DND-41 (cell line): Measurements from ENCODE around the gene MYO1C.

Source experiments
- ATAC-seq: fragments of 200-7000 bp; cut with Tn5 transposase; 3 replicates; pipeline ENCODE4 v1.9.1; 2021; ENCODE audit warnings: low read depth; ENCODE audit not compliant: insufficient read depth
- DNase-seq: peaks from one replicate; pipeline ENCODE4 v3.0.0-alpha.2; 2020
- H2AFZ ChIP-seq: 2 replicates; pipeline ENCODE4 v1.6.0; 2012; ENCODE audit warnings: low read depth, low read length
- H3K27ac ChIP-seq: 2 replicates; pipeline ENCODE4 v1.5.1; 2012; ENCODE audit warnings: low read length, inconsistent platforms
- H3K27me3 ChIP-seq: fragments of 200-600 bp; sonication (generic); 2 replicates; pipeline ENCODE4 v1.6.0; 2012; ENCODE audit warnings: low read length, mild to moderate bottlenecking, inconsistent platforms; ENCODE audit not compliant: insufficient read depth, poor library complexity
- H3K36me3 ChIP-seq: 2 replicates; pipeline ENCODE4 v1.5.1; 2012; ENCODE audit warnings: low read length, inconsistent platforms; ENCODE audit not compliant: insufficient read depth
- H3K4me1 ChIP-seq: 2 replicates; pipeline ENCODE4 v1.5.1; 2012; ENCODE audit warnings: mild to moderate bottlenecking, low read length; ENCODE audit not compliant: insufficient read depth
- H3K4me2 ChIP-seq: 2 replicates; pipeline ENCODE4 v1.6.0; 2012; ENCODE audit warnings: mild to moderate bottlenecking, moderate library complexity, low read length, inconsistent platforms; ENCODE audit not compliant: insufficient read depth
- H3K4me3 ChIP-seq, 2 experiments: fragments of 200-600 bp in 1 of 2; shearing (Covaris generic) in 1 of 2; 2 replicates each; pipeline ENCODE4 v1.5.1; 2012 to 2016; ENCODE audit warnings: inconsistent platforms in 2 of 2, low read length in 2 of 2, mild to moderate bottlenecking in 2 of 2, low read depth in 1 of 2, moderate library complexity in 1 of 2
- H3K79me2 ChIP-seq: 2 replicates; pipeline ENCODE4 v1.6.0; 2012; ENCODE audit warnings: low read length, inconsistent platforms; ENCODE audit not compliant: insufficient read depth
- H3K9ac ChIP-seq: 2 replicates; pipeline ENCODE4 v1.6.0; 2012; ENCODE audit warnings: low read depth, mild to moderate bottlenecking, inconsistent platforms, low read length, moderate library complexity
- H3K9me3 ChIP-seq: 2 replicates; pipeline ENCODE4 v1.5.1; 2012; ENCODE audit warnings: low read length, moderate library complexity, mild to moderate bottlenecking, inconsistent platforms; ENCODE audit not compliant: insufficient read depth, severe bottlenecking
- H4K20me1 ChIP-seq: 2 replicates; pipeline ENCODE4 v1.6.0; 2012; ENCODE audit warnings: low read length; ENCODE audit not compliant: insufficient read depth
- CTCF ChIP-seq: IDR thresholded peaks from 2 replicates; pipeline ENCODE4 v1.5.1; 2012; ENCODE audit warnings: borderline replicate concordance, low read length, moderate library complexity, mild to moderate bottlenecking; ENCODE audit not compliant: poor library complexity, severe bottlenecking; ENCODE audit errors: extremely low read depth
- EZH2 ChIP-seq: IDR thresholded peaks from 3 replicates; pipeline ENCODE4 v1.6.1; 2012; ENCODE audit warnings: borderline replicate concordance, low read depth, mild to moderate bottlenecking, moderate library complexity, low read length, inconsistent platforms; ENCODE audit not compliant: severe bottlenecking

The MYO1C gene

GRCh38 chr17:1488826-1489270 is 3.6 kb downstream of the MYO1C start:
- H3K9ac ChIP-seq: peak overlapping the region; percentile 40; the same call in 1 of the 2 replicates
- no peak for ATAC-seq
- H4K20me1 ChIP-seq: peaks cover 21% of the 10 kb centered on the region
- no peak for TF ChIP-seq CTCF
- no peak for TF ChIP-seq EZH2
- H3K9me3 ChIP-seq: no peaks in the 10 kb centered on the region
- H3K27me3 ChIP-seq: peaks cover 12% of the 10 kb centered on the region
- no peaks in the 10 kb centered on the region for H3K79me2 ChIP-seq
- H3K4me2 ChIP-seq: peak overlapping the region; percentile 85
- 0 out of 2 replicates have a peak overlapping the region, but pooled peaks have one; percentile 34 for H3K27ac ChIP-seq
- peak overlapping the region in 1 of 2 experiments; percentile 54; a peak in 2 of 4 replicates for H3K4me3 ChIP-seq
- DNase-seq: no peak
- H2AFZ ChIP-seq: no peak overlapping the region
- H3K36me3 ChIP-seq: no peaks in the 10 kb centered on the region
- H3K4me1 ChIP-seq: peaks cover 51% of the 10 kb centered on the region

GRCh38 chr17:1487939-1488825 is 4.3 kb downstream of the MYO1C start:
- peak; percentile 33 for ATAC-seq

GRCh38 chr17:1486802-1487695 is 5.4 kb downstream of the MYO1C start:
- TF ChIP-seq EZH2 (no peak), CTCF (no peak)
- DNase-seq (peak; percentile 52), ATAC-seq (no peak)
- Histone ChIP-seq H3K9ac (peak overlapping the region; percentile 40; the same call in 1 of the 2 replicates), H3K4me3 (peak overlapping the region in 1 of 2 experiments; percentile 54; a peak in 2 of 4 replicates), H3K27me3 (peaks cover 12% of the 10 kb centered on the region), H3K27ac (no peak overlapping the region), H3K4me2 (peak overlapping the region; percentile 85), H3K79me2 (no peaks in the 10 kb centered on the region), H3K4me1 (peaks cover 47% of the 10 kb centered on the region), H3K9me3 (no peaks in the 10 kb centered on the region), H4K20me1 (peaks cover 13% of the 10 kb centered on the region), H2AFZ (no peak overlapping the region), H3K36me3 (no peaks in the 10 kb centered on the region; the same call in 1 of the 2 replicates)

More at GRCh38 chr17:1487939-1488825, 4.3 kb downstream of the MYO1C start:
- Histone ChIP-seq H3K27me3 (peaks cover 12% of the 10 kb centered on the region), H3K4me1 (peaks cover 51% of the 10 kb centered on the region), H3K4me3 (peak overlapping the region; percentile 1 to 54; a peak in 3 of 4 replicates), H3K9me3 (no peaks in the 10 kb centered on the region), H3K79me2 (no peaks in the 10 kb centered on the region), H4K20me1 (peaks cover 18% of the 10 kb centered on the region), H3K9ac (peak overlapping the region; percentile 40; the same call in 1 of the 2 replicates), H3K36me3 (no peaks in the 10 kb centered on the region), H3K27ac (peak overlapping the region; percentile 34; the same call in 1 of the 2 replicates), H3K4me2 (peak overlapping the region; percentile 85), H2AFZ (peak overlapping the region; percentile 9)
- TF ChIP-seq CTCF (peak; percentile 4), EZH2 (peak; percentile 31)
- DNase-seq: peak; percentile 58
